ENCODE results near the gene SYNE4. TPM values are rescaled to one million over a fixed set of nuclear protein-coding genes. Genes with fewer than 3 reads are reported as not detected.
A peak's percentile ranks its signal among the peaks of the same experiment; 100 is the strongest.

The SYNE4 gene
- total RNA-seq, 2 donors from 2014 or later = 17.1 to 19.3 TPM

DNA sequence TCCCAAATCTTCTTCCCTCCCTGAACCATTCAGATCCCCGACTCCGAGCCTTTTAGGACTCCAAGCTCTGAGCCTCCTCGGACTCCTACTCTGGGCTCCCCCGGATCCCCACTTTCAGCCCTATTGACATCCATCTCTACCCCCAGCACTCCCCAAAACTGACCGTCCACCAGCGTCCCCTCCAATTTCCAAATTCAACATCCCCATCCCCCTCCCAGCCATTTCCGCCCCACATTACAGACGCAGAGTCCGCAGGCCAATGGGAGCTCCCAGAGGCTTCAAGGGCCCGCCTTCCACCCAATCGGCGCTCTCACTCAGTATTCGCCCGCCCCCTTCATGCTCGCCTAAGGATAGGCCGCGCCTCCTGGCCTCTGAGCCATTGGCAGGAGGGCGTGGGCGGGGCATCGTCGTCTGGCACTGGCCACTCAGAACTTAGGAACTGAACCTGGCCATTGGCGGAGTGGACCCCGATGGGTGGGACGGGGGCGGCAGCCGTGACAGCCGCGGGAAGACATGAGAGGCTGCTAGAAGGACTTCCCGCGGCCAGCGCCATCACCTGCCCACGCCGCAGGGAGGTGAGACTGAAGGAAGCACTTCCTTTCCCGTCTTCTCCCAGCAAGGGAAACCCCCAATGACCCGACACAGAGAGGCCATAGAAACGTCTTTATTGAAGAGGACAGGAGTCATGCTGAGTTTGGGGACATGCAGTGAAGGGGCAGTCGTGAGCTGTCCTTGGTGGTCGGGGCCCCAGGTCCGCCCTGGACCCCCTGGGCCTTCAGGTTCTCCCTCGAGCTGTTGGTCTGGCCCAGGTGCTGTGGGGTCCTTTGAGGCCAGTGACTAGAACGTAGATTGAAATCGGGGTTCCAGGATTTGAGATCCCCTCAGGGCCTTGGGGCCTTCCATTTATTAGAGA, 5.7 kb upstream of the SYNE4 start, which contains the start of gene ALKBH6:
Gene ALKBH6, minus strand, starts transcription at position 202 of the 913 bp plus-strand sequence. CDS start 816 bp downstream, outside the sequence.
- H3K4me3 ChIP-seq (ENCODE audit: low read length) = peak within 1 kb of the TSS; percentile 97
- TF ChIP-seq, protein P1, sequence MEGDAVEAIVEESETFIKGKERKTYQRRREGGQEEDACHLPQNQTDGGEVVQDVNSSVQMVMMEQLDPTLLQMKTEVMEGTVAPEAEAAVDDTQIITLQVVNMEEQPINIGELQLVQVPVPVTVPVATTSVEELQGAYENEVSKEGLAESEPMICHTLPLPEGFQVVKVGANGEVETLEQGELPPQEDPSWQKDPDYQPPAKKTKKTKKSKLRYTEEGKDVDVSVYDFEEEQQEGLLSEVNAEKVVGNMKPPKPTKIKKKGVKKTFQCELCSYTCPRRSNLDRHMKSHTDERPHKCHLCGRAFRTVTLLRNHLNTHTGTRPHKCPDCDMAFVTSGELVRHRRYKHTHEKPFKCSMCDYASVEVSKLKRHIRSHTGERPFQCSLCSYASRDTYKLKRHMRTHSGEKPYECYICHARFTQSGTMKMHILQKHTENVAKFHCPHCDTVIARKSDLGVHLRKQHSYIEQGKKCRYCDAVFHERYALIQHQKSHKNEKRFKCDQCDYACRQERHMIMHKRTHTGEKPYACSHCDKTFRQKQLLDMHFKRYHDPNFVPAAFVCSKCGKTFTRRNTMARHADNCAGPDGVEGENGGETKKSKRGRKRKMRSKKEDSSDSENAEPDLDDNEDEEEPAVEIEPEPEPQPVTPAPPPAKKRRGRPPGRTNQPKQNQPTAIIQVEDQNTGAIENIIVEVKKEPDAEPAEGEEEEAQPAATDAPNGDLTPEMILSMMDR (conservative IDR thresholded peaks at IDR 0.05) = peak; percentile 40
- peak within 1 kb of the TSS; percentile 96 for H3K4me3 Mint-ChIP-seq
- no peaks in the 10 kb centered on the region for H3K4me1 ChIP-seq (ENCODE audit: control insufficient read depth, insufficient read depth, low read length)
- peak within 1 kb of the TSS; percentile 69 for H3K9ac ChIP-seq (ENCODE audit: extremely low read depth, low read length, poor library complexity, severe bottlenecking)
- DNase-seq = peak; percentile 99
- WGBS, 2 experiments (ENCODE audit: insufficient coverage in 1 of 2, insufficient read length in 1 of 2) = 0 to 1% methylated on average over 17 to 42 of the region's 42 CpGs
- H3K4me1 Mint-ChIP-seq = peaks cover 22% of the 10 kb centered on the region
- no peak within 1 kb of the TSS for H3K27ac ChIP-seq (ENCODE audit: low read depth, low read length)
- peak within 1 kb of the TSS; percentile 96 for H3K27ac Mint-ChIP-seq
- no peaks in the 10 kb centered on the region for H3K36me3 ChIP-seq (ENCODE audit: control insufficient read depth, insufficient read depth, low read length)
- H3K9me3 ChIP-seq (ENCODE audit: control insufficient read depth, low read length) = no peaks in the 10 kb centered on the region
- peaks cover 10% of the 10 kb centered on the region for H3K36me3 Mint-ChIP-seq (ENCODE audit: low read depth)
- H3K27me3 Mint-ChIP-seq (ENCODE audit: insufficient read depth) = peaks cover 4% of the 10 kb centered on the region
- H3K27me3 ChIP-seq (ENCODE audit: control insufficient read depth, insufficient read depth, low read length, poor library complexity, severe bottlenecking) = no peaks in the 10 kb centered on the region
- no peaks in the 10 kb centered on the region for H3K9me3 Mint-ChIP-seq

DNA sequence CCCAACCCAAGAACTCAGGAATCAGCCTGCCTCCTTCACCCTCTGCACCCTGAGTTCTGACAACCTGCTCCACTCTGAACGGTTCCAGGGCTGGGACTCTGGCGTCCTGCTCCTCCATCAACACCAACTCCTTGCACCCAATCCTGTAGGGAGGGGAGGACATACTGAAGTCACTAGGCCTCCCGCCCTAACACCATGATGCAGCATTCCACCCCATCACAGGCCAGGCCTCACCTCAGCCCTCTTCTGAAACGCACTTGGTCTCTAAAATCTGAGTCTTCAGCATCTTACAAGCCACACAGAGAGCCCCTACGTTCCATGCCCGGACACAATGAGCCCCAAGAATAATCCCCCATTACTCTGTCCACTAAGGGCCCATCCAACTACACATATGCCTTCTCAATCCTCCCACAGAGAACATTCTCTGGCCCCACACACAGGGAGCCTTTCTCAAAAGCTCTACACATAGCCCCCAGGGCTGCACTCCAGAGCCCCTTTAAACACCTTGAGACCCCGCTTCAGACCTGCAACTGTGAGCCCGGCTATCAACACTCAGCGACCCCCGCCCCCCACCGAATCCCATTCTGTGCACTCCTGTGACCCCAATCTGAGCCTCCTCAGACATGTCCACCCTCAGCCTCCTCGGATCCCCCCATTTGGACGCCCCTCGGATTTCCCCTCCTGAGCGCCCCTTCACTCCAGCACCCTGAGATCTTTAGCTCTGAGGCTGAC, 4.8 kb upstream of the SYNE4 start:
- peak overlapping the region; percentile 96 for H3K4me3 Mint-ChIP-seq
- no peaks in the 10 kb centered on the region for H3K4me1 ChIP-seq (ENCODE audit: control insufficient read depth, insufficient read depth, low read length)
- H3K4me3 ChIP-seq (ENCODE audit: low read length) = peak overlapping the region; percentile 97
- H3K9me3 ChIP-seq (ENCODE audit: control insufficient read depth, low read length) = no peaks in the 10 kb centered on the region
- TF ChIP-seq, protein P1 (conservative IDR thresholded peaks at IDR 0.05) = no peak
- peak overlapping the region; percentile 69 for H3K9ac ChIP-seq (ENCODE audit: extremely low read depth, low read length, poor library complexity, severe bottlenecking)
- 31 to 32% methylated on average over 12 to 15 of the region's 15 CpGs for WGBS, 2 experiments (ENCODE audit: insufficient coverage in 1 of 2, insufficient read length in 1 of 2)
- no peaks in the 10 kb centered on the region for H3K36me3 ChIP-seq (ENCODE audit: control insufficient read depth, insufficient read depth, low read length)
- peaks cover 4% of the 10 kb centered on the region for H3K27me3 Mint-ChIP-seq (ENCODE audit: insufficient read depth)
- DNase-seq = no peak
- no peaks in the 10 kb centered on the region for H3K27me3 ChIP-seq (ENCODE audit: control insufficient read depth, insufficient read depth, low read length, poor library complexity, severe bottlenecking)
- H3K4me1 Mint-ChIP-seq = peaks cover 27% of the 10 kb centered on the region
- no peaks in the 10 kb centered on the region for H3K9me3 Mint-ChIP-seq
- H3K36me3 Mint-ChIP-seq (ENCODE audit: low read depth) = peaks cover 10% of the 10 kb centered on the region
- no peak overlapping the region for H3K27ac ChIP-seq (ENCODE audit: low read depth, low read length)
- peak overlapping the region; percentile 96 for H3K27ac Mint-ChIP-seq

DNA sequence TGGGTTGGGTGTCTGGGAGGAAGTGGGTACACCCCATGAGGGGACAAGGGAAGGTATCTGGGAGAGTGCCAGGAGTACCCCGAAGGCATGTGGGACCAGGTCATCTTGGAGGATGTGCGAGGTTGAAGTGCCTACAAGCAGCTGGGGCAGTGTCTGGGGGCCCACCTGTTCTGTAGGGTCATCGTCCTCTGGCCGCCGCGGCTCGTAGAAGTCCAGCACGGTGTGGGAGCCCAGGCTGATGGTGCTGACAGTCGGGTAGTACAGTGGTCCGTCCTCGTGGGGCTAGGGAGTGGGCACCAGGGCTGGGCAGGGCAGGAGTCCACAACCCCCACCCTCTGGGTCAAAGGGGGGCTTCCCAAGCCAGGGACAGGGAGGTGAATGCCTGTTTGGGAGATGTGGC, 1.8 kb upstream of the SYNE4 start:
- H3K4me3 Mint-ChIP-seq = no peak overlapping the region
- no peaks in the 10 kb centered on the region for H3K9me3 Mint-ChIP-seq
- Histone ChIP-seq H3K9me3 (ENCODE audit: control insufficient read depth, low read length) (no peaks in the 10 kb centered on the region), H3K4me1 (ENCODE audit: control insufficient read depth, insufficient read depth, low read length) (no peaks in the 10 kb centered on the region), H3K27me3 (ENCODE audit: control insufficient read depth, insufficient read depth, low read length, poor library complexity, severe bottlenecking) (no peaks in the 10 kb centered on the region), H3K27ac (ENCODE audit: low read depth, low read length) (no peak overlapping the region), H3K9ac (ENCODE audit: extremely low read depth, low read length, poor library complexity, severe bottlenecking) (no peak overlapping the region), H3K4me3 (ENCODE audit: low read length) (no peak overlapping the region), H3K36me3 (ENCODE audit: control insufficient read depth, insufficient read depth, low read length) (no peaks in the 10 kb centered on the region)
- no peak for DNase-seq
- TF ChIP-seq, protein P1 (conservative IDR thresholded peaks at IDR 0.05) = no peak
- WGBS, 2 experiments (ENCODE audit: insufficient coverage in 1 of 2, insufficient read length in 1 of 2) = 93 to 95% methylated on average over 11 of the region's 11 CpGs
- peaks cover 4% of the 10 kb centered on the region for H3K27me3 Mint-ChIP-seq (ENCODE audit: insufficient read depth)
- H3K27ac Mint-ChIP-seq = no peak overlapping the region
- H3K4me1 Mint-ChIP-seq = peaks cover 29% of the 10 kb centered on the region
- H3K36me3 Mint-ChIP-seq (ENCODE audit: low read depth) = peaks cover 9% of the 10 kb centered on the region

Data from endodermal cell (in vitro differentiated cells).